HG02938 (cell line): ENCODE measurements around the gene PEMT.

ENCODE experiments used
- ATAC-seq: cut with Tn5 transposase; IDR thresholded peaks from one replicate; pipeline ENCODE4 v1.9.1; 2021; ENCODE audit warnings: mild to moderate bottlenecking, moderate library complexity; ENCODE audit not compliant: unreplicated experiment

PEMT gene

DNA sequence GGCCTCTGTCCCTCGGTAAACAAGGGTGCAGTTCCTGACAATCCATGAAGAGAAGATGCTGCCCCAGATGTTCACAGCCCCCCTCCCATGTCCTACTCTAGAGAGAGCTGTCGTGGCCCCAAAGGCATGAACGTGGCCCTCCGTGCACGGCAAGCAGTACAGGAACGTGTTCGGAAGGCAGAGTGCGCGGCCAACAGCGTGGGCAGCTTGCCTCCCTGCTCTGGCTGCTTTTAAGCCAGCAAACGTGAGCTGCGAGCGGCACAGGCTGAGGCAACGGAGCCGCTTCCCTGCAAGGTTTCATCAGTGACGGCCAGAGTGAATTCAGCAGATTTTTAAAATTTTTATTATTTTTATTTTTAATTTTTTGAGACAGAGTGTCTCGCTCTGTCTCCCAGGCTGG, 37.2 kb downstream of the PEMT start:
- no peak for ATAC-seq

GRCh38 chr17:17553217-17554195, 38.0 kb downstream of the PEMT start:
- no peak for ATAC-seq

DNA sequence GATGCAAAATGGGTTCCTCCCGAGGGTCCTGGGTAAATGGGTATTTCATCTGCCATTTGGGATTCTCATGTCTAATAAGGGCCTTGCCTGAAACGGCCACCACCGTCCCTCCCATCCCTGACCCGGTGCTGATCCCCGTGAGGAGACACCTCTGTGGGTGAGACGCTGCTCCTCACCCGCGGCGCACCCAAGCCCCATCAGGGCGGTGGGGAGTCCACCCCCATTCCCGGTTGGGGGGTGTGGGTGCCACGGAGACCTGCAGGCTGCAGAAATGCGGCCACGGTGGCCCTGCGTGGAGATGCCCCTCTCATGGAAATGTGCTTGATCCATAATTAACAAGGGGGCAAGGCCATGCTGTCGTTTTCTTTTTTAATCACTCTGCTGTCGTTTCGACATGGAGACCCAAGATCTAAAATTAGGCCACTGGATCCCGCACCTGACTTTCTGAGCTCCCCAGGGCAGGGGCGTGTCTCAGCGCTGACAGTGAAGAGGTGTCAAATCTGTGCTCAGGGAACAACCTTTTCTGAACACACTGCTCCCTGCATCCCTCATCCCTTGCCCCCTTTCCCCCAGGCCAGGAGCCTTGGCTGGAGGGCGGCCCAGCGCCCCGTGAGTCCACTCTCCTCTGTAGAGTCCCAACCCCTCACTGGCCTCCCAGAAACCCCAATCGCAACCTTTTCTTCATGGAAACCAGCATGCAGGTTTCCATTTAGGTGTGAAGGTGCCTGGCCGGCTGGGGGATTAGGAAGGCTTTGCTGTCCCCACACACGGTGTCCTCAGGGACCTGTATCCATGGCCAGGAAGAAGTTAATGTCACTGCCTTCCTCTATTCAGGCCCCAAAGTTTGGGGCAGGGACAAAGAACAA, 38.9 kb downstream of the PEMT start:
- ATAC-seq, result no peak

- ATAC-seq, result no peak
Observed at GRCh38 chr17:17551361-17551760, 40.1 kb downstream of the PEMT start.

DNA sequence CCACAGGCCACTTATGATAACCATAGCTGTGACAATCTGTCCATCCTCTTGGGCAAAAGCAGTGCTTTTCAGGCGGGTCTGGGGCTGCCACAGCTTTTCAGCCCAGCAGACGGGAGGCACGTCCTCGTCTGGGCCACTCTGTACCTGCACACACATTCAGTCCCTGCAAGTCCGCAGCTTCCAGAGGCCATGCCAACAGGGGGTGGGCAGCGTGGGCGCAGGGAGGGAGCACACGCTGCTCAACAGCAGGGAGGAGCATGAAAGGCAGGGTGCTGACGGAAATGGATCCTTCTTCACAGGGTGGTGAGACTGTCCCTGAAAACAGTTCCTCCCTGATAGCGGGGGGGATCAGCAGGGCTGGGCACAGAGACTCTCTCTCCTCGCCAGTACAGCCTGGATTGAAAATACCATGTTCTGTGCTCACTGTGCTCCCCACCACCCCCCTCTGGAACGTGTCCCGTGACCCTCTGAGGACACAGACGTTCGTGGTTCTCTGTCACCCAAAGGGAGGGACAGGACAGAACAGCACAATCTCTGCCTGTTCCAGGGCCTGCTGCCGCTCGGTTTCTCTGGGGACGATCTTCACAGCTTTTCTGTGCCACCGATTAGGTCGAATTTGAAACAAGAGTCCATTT, 41.7 kb downstream of the PEMT start:
- no peak for ATAC-seq

- no peak for ATAC-seq
Observed at GRCh38 chr17:17548044-17548443, 43.5 kb downstream of the PEMT start.

DNA sequence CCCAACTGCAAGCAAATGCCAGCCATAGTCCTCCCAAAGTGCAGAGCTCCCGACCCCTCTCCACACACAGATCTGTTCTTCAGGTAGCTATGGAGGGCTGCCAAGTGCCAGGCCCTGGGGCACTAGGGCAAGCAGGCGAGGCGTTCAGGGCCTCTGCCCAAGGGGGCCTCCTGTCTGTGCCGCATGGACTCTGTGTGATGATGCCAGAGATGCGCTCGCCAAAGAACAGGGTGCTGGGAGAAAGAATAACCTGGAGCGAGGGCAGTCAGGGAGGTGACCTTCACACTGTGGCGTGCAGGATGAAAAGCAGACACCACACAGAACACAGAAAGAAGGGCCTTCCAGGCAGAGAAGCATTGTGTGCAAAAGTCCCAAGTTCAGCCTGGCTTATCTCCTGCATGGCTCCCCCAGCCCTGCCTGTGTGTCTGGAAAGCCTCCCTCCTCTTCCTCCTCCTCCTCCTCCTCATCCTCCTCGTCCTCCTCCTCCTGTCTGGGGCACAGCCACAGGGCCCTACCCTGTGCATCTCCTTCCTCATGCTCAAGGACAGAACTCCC, 44.2 kb downstream of the PEMT start:
- no peak for ATAC-seq

GRCh38 chr17:17546399-17547185, 44.9 kb downstream of the PEMT start:
- no peak for ATAC-seq

- no peak for ATAC-seq
Observed at GRCh38 chr17:17545984-17546383, 45.5 kb downstream of the PEMT start.

- no peak for ATAC-seq
Observed at GRCh38 chr17:17545031-17545820, 46.3 kb downstream of the PEMT start.

DNA sequence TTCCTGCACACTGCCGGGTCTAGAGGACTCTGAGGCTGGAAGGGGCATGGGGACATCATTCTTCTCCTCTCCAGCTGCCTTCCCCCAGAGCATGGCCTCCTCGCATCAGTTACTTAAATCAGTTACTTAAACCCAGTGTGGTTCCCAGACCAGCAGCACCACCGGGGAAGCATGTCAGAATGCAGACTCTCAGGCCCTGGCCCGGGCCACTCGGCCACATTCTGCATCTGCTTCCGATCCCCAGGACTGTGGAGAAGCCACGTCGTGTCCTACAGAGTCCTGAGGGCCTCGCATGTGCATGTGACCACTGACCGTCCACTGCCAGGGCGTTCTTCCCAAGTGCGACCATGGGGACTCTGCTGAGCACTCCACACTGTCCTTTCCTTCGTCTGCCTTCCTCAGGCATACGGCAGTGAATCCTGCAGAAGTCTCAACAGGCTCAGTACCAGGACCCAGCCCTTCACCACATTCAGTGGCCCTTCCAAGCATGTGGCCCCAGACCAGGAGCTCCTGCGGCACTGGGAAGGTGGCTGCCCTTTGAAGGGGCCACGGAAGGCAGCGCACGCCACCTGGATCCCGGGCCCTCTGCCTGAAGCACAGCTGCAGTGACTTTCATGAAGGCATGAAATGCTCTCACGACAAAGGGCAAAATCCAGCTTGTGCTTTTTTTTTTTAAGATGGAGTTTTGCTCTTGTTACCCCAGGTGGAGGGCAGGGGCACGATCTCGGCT, 48.4 kb downstream of the PEMT start:
- ATAC-seq, result no peak

GRCh38 chr17:17541640-17542001, 49.9 kb downstream of the PEMT start:
- ATAC-seq, result no peak

- no peak for ATAC-seq
Observed at GRCh38 chr17:17540935-17541639, 50.4 kb downstream of the PEMT start.

- ATAC-seq, result no peak
Observed at GRCh38 chr17:17540278-17540906, 51.1 kb downstream of the PEMT start.

DNA sequence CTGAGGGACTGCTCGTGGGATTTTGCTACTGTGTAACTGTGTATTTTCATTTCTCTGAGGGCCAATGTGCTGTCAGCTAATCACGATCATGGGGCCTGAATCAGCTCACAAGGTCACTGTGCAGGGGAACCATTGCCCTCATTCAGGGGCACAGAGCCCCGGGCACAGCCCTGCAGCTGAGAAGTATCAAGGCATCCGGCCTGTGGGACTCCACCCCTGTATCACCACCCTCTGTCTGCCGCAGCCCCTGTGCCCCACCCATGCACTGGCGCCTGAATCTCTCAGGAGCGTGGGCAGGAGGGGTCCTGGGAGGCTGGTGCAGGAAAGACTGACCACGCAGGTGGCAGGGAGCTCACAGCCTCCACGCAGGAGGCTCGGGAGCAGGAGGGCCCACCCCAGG, 51.9 kb downstream of the PEMT start:
- no peak for ATAC-seq

DNA sequence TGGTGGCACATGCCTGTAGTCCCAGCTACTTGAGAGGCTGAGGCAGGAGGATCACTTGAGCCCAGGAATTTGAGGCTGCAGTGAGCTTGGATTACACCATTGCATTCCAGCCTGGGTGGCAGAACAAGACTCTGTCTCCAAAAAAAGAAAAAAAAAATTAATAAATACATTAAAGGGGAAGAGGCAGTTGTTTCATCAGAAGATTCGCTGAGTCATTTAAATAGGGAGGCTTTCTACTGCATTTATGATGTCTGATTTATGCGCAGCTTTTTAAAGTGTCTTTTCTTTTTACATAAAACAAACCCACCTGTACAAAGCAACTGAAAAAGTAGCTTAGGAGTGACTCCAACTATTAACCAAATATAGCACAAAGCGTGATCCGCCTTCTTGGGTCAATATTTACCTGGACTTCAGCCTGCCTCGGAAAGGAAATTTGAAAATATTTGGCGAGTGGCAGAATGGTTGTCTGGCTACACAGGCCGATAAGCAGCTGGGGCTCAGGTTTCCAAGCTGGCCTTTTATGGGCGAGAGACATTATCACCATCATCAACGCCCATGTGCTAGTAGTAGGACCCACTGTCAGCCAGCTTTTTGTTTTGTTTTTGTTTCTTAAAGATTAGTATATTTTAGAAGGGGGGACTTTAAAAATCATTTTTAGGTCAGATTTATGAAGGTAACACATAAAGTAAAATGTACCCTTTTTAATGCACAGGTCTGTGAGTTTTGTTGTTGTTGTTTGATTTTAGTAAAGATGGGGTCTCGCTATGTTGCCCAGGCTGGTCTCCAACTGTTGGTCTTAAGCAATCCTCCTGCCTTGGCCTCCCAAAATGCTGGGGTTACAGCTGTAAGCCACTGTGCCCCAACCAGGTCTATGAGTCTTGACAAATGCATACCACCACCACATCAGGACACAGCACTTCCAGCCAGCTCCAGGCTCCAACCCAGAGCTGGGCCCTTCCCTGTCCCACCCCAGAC, 52.8 kb downstream of the PEMT start:
- no peak for ATAC-seq
